Esophagus (tissue), 2 donors: ENCODE measurements around the gene ATP1A2. TPM values are rescaled to one million over a fixed set of nuclear protein-coding genes. Genes with fewer than 3 reads are reported as not detected.

Source experiments
- H3K27ac ChIP-seq, 2 donors: one replicate each; pipeline ENCODE4 v1.5.1; 2013; ENCODE audit warnings: low read depth in 2 of 2, mild to moderate bottlenecking in 2 of 2, inconsistent platforms in 1 of 2, low read length in 1 of 2, moderate library complexity in 1 of 2
- H3K27me3 ChIP-seq, 2 donors: one replicate each; pipeline ENCODE4 v1.6.1; 2013; ENCODE audit warnings: low read length in 2 of 2, control low read depth in 1 of 2, mild to moderate bottlenecking in 1 of 2; ENCODE audit not compliant: insufficient read depth in 2 of 2, control insufficient read depth in 1 of 2
- H3K36me3 ChIP-seq, 2 donors: one replicate each; pipeline ENCODE4 v1.6.1; 2013; ENCODE audit warnings: low read length in 1 of 2; ENCODE audit not compliant: control insufficient read depth in 2 of 2, insufficient read depth in 2 of 2
- H3K4me1 ChIP-seq, 2 donors: one replicate each; pipeline ENCODE4 v1.6.1; 2013; ENCODE audit warnings: low read length in 1 of 2; ENCODE audit not compliant: control insufficient read depth in 2 of 2, insufficient read depth in 2 of 2
- H3K4me3 ChIP-seq, 2 donors: one replicate each; pipeline ENCODE4 v1.5.1; 2013; ENCODE audit warnings: low read length in 2 of 2, mild to moderate bottlenecking in 2 of 2, low read depth in 1 of 2, moderate library complexity in 1 of 2
- H3K9me3 ChIP-seq, 2 donors: one replicate each; pipeline ENCODE4 v1.6.1; 2013; ENCODE audit warnings: mild to moderate bottlenecking in 2 of 2, low read depth in 1 of 2, low read length in 1 of 2, moderate library complexity in 1 of 2; ENCODE audit not compliant: control insufficient read depth in 2 of 2, insufficient read depth in 1 of 2
- WGBS, 2 donors: extraction: QIAGEN DNeasy Blood & Tissue Kit; methylation state at CpG; one replicate each; pipeline ENCODE4 v1.1.7; 2013; 5-methylcytosine and 5-hydroxymethylcytosine counted together
- polyA plus RNA-seq, 2 donors: library from polyadenylated mRNA; stranded (reverse); fragments of 200-250 nt; gene quantifications; one replicate each; pipeline ENCODE4 v1.2.3, GENCODE V29; 2013
- donor health status: healthy with polysubstance abuse.
- donor health status: Bipolar disorder and iron deficiency.

Gene ATP1A2
- polyA plus RNA-seq, 2 donors, result 3.4 to 4.3 TPM

DNA sequence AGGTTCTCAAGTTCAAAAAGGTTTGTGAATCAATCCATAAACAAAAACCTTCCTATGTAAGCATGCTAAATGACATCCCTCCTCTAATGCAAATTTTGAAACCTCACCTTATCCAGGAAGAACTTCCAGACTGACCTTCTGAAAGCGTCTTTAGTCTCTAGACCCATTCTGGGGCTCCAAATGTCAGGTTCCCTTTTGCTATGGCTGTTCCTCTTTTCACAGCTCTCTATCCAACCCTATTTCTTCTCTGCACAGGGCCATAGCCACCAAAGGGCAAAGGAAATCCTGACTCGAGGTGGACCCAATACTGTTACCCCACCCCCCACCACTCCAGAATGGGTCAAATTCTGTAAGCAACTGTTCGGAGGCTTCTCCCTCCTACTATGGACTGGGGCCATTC, 39.2 kb downstream of the ATP1A2 start:
- Histone ChIP-seq H3K4me3 (no peak overlapping the region), H3K9me3 (no peaks in the 10 kb centered on the region), H3K4me1 (no peaks in the 10 kb centered on the region), H3K27me3 (no peaks in the 10 kb centered on the region), H3K27ac (no peak overlapping the region), H3K36me3 (no peaks in the 10 kb centered on the region)
- WGBS, 2 donors, result 85 to 88% methylated on average over 3 of the region's 3 CpGs

DNA sequence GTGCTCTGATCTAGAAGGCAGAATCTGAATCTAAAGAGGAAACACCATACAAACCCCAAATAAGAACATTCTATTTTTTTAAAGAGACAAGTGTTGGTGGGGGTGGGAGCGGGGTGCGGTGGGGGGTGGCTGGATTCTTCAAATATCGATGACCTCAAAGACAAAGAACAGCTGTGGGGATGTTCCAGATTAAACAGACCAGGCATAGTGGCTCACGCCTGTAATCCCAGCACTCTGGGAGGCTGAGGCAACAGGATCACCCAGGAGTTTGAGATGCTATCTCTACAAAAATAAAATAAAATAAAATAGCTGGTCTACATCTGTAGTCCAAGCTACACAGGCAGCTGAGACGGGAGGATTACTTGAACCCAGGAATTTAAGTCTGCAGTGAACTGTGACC, 40.8 kb downstream of the ATP1A2 start:
- Histone ChIP-seq H3K27ac (no peak overlapping the region), H3K36me3 (no peaks in the 10 kb centered on the region), H3K9me3 (no peaks in the 10 kb centered on the region), H3K4me1 (no peaks in the 10 kb centered on the region), H3K4me3 (no peak overlapping the region), H3K27me3 (no peaks in the 10 kb centered on the region)
- WGBS, 2 donors, result 77 to 85% methylated on average over 5 of the region's 5 CpGs

DNA sequence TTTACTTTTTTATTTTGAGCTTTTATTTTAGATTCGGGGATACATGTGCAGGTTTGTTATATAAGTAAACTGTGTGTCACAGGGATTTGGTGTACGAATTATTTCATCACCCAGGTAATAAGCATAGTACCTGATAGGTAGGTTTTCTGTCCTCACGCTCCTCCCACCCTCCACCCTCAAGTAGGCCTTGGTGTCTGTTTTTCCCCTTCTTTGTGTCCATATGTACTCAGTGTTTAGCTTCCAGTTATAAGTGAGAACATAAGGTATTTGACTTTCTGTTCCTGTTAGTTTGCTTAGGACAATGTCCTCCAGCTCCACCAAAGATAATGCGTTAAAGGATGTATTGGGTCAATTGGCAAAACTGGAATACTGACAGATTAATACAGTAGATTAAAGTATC, 41.6 kb downstream of the ATP1A2 start:
- H3K4me3 ChIP-seq, result no peak overlapping the region
- 76% methylated on average over 4 of the region's 4 CpGs for WGBS, 2 donors
- no peaks in the 10 kb centered on the region for H3K36me3 ChIP-seq
- H3K27ac ChIP-seq, result no peak overlapping the region
- no peaks in the 10 kb centered on the region for H3K9me3 ChIP-seq
- H3K4me1 ChIP-seq, result no peaks in the 10 kb centered on the region
- H3K27me3 ChIP-seq, result no peaks in the 10 kb centered on the region

DNA sequence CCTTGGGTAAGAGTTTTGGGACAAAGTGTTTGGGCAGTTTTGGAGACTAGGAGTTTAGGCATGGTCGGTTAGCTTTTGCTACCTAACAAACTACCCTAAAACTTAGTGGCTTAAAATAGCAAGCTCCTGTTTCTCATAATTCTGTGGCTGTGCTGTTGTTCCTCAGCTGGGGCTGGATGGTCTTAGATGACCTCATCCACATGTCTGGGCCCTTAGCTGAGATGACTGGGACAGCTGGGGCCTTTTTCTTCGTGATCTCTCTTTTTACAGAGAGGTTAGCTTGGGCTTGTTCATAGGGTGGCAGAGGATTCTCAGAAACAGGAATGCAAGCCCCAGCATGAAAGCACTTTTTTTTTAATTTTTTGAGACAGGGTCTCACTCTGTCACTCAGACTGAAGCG, 42.5 kb downstream of the ATP1A2 start:
- no peak overlapping the region for H3K4me3 ChIP-seq
- WGBS, 2 donors, result 75 to 95% methylated on average over 3 of the region's 3 CpGs
- H3K27ac ChIP-seq, result no peak overlapping the region
- H3K27me3 ChIP-seq, result no peaks in the 10 kb centered on the region
- no peaks in the 10 kb centered on the region for H3K4me1 ChIP-seq
- H3K36me3 ChIP-seq, result no peaks in the 10 kb centered on the region
- H3K9me3 ChIP-seq, result no peaks in the 10 kb centered on the region

DNA sequence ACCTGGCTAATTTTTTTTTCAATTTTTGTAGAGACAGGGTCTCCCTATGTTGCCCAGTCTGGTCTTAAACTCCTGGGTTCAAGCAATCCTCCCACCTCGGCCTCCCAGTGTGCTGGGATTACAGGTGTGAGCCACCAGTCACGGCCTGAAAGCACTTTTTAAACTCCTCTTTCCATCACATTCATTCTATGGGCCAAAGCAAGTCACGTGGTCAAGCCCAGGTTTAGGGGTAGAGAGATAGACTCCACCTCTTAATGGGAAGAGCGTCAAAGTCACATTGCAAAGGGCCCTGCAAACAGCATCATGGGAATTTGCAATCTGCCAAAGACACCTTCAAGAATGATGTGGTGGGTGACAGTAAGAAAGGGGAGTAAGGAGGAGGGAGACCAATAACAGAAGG, 43.0 kb downstream of the ATP1A2 start:
- H3K9me3 ChIP-seq, result no peaks in the 10 kb centered on the region
- H3K36me3 ChIP-seq, result no peaks in the 10 kb centered on the region
- no peaks in the 10 kb centered on the region for H3K4me1 ChIP-seq
- no peaks in the 10 kb centered on the region for H3K27me3 ChIP-seq
- H3K4me3 ChIP-seq, result no peak overlapping the region
- no peak overlapping the region for H3K27ac ChIP-seq
- WGBS, 2 donors, result 86 to 87% methylated on average over 4 of the region's 4 CpGs

DNA sequence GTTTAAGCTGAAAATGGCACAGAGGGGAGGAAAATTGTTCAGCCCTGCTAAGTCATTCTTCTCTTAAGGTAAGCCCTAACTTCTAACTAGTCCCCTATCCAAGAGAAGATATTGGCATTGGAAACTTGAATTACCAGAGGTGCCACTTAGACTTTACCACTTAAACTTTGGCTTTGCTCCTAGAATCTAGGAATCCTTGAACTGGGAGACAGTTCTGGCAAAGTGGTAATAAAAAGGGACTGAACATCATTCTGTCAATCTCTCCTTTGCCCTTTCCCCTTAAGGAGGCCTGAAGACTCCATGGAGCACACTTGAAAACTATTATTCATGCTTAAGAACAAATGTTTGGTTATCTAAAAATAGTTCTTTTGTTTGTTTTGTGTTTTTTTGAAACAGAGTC, 44.3 kb downstream of the ATP1A2 start:
- Histone ChIP-seq H3K36me3 (no peaks in the 10 kb centered on the region), H3K9me3 (no peaks in the 10 kb centered on the region), H3K4me3 (no peak overlapping the region), H3K27me3 (no peaks in the 10 kb centered on the region), H3K4me1 (no peaks in the 10 kb centered on the region), H3K27ac (no peak overlapping the region)

DNA sequence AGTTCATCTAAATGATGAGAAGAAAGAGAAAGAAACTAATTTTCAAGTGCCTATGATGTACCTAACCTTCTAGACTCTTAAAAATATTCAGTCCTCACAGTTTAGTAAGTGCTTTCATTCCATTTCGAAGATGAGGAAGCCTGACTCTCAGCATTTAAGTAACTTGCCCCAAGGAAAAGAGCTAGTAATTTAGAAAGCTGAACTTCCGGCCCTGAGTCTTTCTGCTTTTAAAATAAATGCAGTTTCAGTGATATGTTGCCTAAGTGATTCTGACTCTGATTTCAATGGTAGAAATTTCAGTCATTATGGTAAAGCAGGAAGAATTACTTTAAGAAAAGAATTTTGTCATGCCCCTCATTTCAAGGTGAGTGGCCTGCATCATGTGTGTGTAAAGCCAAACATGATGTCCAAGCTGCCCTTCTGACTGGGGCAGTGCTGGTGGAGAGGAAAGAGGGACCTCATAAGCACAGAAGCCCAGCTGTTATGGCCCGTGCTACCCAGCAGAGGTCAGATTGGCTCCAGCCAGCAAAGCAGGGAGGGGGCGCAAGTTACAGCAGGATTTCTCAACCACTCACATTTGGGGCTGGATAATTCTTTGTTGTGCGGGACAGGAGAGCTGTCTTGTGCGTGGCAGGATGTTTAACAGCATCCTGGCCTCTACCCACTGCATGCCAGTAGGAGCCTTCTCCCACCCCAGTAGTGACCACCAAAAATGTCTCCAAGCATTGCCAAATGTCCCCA, 46.6 kb downstream of the ATP1A2 start:
- Histone ChIP-seq H3K4me1 (no peaks in the 10 kb centered on the region), H3K4me3 (no peak overlapping the region), H3K36me3 (no peaks in the 10 kb centered on the region), H3K27ac (no peak overlapping the region), H3K9me3 (no peaks in the 10 kb centered on the region), H3K27me3 (no peaks in the 10 kb centered on the region)
- WGBS, 2 donors, result 70 to 72% methylated on average over 6 of the region's 6 CpGs

DNA sequence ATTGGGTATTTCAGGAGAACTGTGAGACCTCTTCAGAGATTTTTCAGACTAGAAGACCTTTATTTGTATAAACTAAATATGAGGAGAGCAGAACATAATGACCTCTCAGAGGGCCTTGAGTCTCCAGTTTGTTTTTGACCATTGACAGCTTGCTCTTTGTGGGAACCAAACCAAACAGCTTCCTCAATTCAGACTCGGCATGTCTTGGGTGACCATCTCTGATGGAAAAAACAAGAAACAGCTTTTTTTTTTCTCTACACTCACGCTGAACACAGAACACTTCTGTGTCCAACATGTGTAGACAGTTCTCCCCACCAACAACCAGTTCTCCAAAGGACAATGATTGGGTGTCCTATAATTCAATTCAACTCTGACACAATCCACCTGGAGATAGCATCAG, 47.4 kb downstream of the ATP1A2 start:
- Histone ChIP-seq H3K4me1 (no peaks in the 10 kb centered on the region), H3K4me3 (no peak overlapping the region), H3K36me3 (no peaks in the 10 kb centered on the region), H3K27ac (no peak overlapping the region), H3K9me3 (no peaks in the 10 kb centered on the region), H3K27me3 (no peaks in the 10 kb centered on the region)
- 81 to 85% methylated on average over 2 of the region's 2 CpGs for WGBS, 2 donors

DNA sequence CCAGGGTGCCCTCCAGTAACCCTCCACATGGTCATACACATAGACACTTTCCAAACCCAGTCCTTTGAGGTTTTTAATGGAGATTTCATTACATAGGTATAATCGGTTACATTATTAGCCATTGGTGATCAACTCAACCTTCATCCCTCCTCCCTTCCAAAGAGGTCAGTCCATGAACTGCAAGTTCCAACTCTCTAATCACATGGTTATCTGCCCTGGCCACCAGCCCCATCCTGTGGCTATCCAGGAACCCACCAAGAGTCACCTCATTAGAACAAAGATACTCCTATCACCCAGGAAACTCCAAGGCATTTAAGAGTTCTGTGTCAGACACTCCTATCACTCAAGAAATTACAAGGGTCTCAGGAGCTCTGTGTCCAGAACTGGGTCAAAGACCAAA, 48.1 kb downstream of the ATP1A2 start:
- WGBS, 2 donors, result 96 to 98% methylated on average over 1 of the region's 1 CpG
- H3K4me3 ChIP-seq, result no peak overlapping the region
- H3K27ac ChIP-seq, result no peak overlapping the region
- H3K9me3 ChIP-seq, result no peaks in the 10 kb centered on the region
- H3K27me3 ChIP-seq, result no peaks in the 10 kb centered on the region
- no peaks in the 10 kb centered on the region for H3K36me3 ChIP-seq
- H3K4me1 ChIP-seq, result no peaks in the 10 kb centered on the region

DNA sequence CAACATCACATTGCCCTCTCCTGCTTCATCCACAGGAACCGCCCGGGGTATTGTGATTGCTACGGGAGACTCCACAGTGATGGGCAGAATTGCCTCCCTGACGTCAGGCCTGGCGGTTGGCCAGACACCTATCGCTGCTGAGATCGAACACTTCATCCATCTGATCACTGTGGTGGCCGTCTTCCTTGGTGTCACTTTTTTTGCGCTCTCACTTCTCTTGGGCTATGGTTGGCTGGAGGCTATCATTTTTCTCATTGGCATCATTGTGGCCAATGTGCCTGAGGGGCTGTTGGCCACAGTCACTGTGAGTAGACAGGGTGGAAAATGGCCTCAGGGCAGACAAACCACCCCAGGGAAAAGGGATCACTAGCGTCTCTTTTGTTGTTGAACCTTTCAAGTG, 48.6 kb downstream of the ATP1A2 start:
- 86 to 87% methylated on average over 10 of the region's 10 CpGs for WGBS, 2 donors
- Histone ChIP-seq H3K27me3 (no peaks in the 10 kb centered on the region), H3K4me3 (no peak overlapping the region), H3K36me3 (no peaks in the 10 kb centered on the region), H3K9me3 (no peaks in the 10 kb centered on the region), H3K27ac (no peak overlapping the region), H3K4me1 (no peaks in the 10 kb centered on the region)
